ENCODE results near the gene LDLR.
"Not testable (repeated sequence)": the region's sequence is repeated elsewhere in the genome, so short reads cannot be mapped to it uniquely, and the experiment has no call there.

The LDLR gene

GRCh38 chr19:11106477-11106876 lies 17.2 kb downstream of the LDLR start:
- DNase-seq (ENCODE audit: low read depth) = no peak

GRCh38 chr19:11108746-11109145 lies 19.5 kb downstream of the LDLR start:
- no peak for DNase-seq (ENCODE audit: low read depth)

- no peak for DNase-seq (ENCODE audit: low read depth)
Observed at GRCh38 chr19:11111117-11111770, 22.0 kb downstream of the LDLR start.

- DNase-seq (ENCODE audit: low read depth) = no peak
Observed at GRCh38 chr19:11111771-11112144, 22.5 kb downstream of the LDLR start.

- DNase-seq (ENCODE audit: low read depth) = no peak
Observed at GRCh38 chr19:11113140-11113708, 24.0 kb downstream of the LDLR start.

GRCh38 chr19:11115042-11115441 lies 25.8 kb downstream of the LDLR start:
- DNase-seq (ENCODE audit: low read depth) = no peak

- DNase-seq (ENCODE audit: low read depth) = no peak
Observed at GRCh38 chr19:11115895-11116446, 26.7 kb downstream of the LDLR start.

GRCh38 chr19:11116507-11116906 lies 27.2 kb downstream of the LDLR start:
- DNase-seq (ENCODE audit: low read depth) = no peak

- DNase-seq (ENCODE audit: low read depth) = not testable (repeated sequence)
Observed at GRCh38 chr19:11121963-11122362, 32.7 kb downstream of the LDLR start.

GRCh38 chr19:11123114-11123513 lies 33.9 kb downstream of the LDLR start:
- DNase-seq (ENCODE audit: low read depth) = no peak

- not testable (repeated sequence) for DNase-seq (ENCODE audit: low read depth)
Observed at GRCh38 chr19:11124157-11124556, 34.9 kb downstream of the LDLR start.

- no peak for DNase-seq (ENCODE audit: low read depth)
Observed at GRCh38 chr19:11125994-11126685, 36.9 kb downstream of the LDLR start.

GRCh38 chr19:11127905-11128304 lies 38.6 kb downstream of the LDLR start:
- no peak for DNase-seq (ENCODE audit: low read depth)

GRCh38 chr19:11130824-11131455 lies 41.7 kb downstream of the LDLR start:
- DNase-seq (ENCODE audit: low read depth) = no peak

GRCh38 chr19:11131471-11131870 lies 42.2 kb downstream of the LDLR start:
- no peak for DNase-seq (ENCODE audit: low read depth)

GRCh38 chr19:11136400-11137101 lies 47.3 kb downstream of the LDLR start:
- DNase-seq (ENCODE audit: low read depth) = no peak

GRCh38 chr19:11137542-11138384 lies 48.5 kb downstream of the LDLR start:
- DNase-seq (ENCODE audit: low read depth) = peak; percentile 50

GRCh38 chr19:11138601-11139300 lies 49.5 kb downstream of the LDLR start:
- no peak for DNase-seq (ENCODE audit: low read depth)

- DNase-seq (ENCODE audit: low read depth) = not testable (repeated sequence)
Observed at GRCh38 chr19:11140023-11140538, 50.8 kb downstream of the LDLR start.

- DNase-seq (ENCODE audit: low read depth) = no peak
Observed at GRCh38 chr19:11140896-11141295, 51.6 kb downstream of the LDLR start.
